Femur (tissue), 1 donor: ENCODE measurements around the gene MERTK.
"Not testable (repeated sequence)": the region's sequence is repeated elsewhere in the genome, so short reads cannot be mapped to it uniquely, and the experiment has no call there.

Experiments used
- DNase-seq: peaks from one replicate; pipeline ENCODE4 v3.0.0-alpha.2; 2017

The MERTK gene

DNA sequence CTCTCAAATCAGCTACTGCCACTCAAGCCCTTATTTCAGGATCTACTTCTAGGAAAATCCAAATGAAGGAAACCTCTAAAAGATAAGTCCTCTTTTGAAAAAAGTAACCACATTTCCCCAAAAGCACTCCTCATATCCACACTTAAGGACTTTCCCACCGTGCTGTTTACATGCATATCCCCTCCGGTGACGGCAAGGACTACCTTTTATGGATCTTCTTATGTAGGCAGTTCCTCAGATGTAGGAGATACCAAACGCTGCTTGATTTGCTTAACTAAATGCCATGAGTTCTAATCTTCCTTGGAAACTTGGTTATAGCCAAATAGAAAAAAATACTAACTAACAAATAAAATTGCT lies 149.8 kb downstream of the MERTK start:
- no peak for DNase-seq

DNA sequence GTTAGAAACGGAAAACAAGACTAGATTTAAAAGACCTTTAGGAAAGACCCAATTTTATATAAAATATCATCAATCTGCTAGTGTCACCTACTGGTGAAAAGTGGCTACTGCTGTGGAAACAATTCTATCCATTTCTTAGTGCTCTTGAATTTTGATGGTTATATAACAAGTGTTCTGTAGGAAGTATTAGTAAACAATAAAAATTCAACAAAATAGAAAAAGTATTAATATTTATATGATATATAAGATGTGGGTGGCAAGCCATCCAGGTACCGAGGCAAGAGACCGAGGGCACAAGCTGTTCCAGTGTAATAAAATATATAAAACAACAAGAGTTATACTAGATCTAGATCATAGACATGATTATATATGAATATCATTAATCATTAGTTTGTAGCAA lies 150.5 kb downstream of the MERTK start:
- no peak for DNase-seq

- DNase-seq, result no peak
Measured at GRCh38 chr2:112050316-112050715, 151.9 kb downstream of the MERTK start.

DNA sequence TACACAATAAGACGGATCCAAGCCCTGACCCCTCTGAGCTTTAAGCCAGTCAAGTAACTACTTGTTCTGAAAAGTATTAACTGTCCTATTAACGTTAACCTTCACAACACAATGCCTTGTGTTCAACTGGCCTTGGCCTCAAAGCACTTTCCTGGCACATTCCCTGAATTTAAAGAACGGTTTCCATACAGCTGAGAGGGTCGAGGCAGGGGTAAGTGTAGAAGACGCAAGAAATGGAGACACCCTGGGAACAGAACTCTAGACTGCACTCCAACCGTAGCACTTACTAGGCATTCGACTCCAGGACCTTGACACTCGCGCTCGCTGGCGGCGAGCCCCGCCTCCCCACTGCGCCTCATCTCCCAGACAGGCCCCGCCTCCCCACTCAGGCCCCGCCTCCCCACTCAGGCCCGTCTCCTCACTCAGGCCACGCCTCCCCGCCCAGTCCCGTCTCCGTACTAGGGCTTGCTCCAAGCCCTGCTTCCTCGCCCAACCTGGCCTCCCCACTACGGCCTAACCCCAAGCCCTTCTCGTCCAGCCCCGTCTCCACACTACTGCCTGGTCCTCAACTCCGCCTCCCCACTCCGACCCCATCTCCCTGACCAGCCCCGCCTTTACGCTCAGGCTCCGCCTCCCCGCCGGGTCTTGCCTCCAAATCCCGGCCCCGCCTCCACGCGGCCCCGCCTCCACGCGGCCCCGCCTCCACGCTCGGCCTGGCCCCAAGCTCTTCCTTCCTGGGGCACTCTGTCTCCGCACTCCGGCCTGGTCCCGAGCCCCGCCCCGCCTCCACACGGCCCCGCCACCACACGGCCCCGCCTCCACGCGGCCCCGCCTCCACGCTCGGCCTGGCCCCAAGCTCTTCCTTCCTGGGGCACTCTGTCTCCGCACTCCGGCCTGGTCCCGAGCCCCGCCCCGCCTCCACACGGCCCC lies 155.8 kb downstream of the MERTK start:
- peak; percentile 99 for DNase-seq

DNA sequence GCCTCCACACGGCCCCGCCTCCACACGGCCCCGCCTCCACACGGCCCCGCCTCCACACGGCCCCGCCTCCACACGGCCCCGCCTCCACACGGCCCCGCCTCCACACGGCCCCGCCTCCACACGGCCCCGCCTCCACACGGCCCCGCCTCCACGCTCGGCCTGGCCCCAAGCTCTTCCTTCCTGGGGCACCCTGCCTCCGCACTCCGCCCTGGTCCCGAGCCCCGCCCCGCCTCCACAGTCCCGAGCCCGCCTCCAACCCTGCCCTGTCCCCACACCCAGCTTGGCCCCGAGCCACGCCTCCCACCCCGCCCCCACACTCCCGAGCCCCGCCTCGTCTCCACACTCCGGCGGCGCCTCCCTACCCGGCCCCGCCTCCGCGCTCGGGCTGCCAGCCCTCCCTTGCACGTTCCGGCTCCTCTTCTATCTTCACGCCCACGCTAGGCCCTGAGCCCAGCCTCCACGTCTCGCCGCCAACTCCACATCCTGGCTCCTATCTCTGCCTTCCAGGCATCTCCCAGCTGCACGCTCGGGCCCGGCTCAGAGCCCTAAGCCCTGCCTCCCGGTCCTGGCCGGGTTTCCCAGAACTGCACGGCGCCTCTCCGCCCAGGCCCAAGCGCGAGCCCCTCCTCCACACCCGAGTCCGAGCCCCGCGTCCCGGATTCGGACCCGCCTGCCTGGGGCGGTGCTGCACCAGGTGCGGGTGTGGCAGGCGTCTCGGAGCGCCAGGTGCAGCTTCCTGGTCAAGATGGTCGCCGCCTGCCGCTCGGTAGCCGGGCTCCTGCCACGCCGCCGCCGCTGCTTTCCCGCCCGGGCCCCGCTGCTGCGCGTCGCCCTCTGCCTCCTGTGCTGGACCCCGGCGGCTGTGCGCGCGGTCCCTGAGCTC lies 156.7 kb downstream of the MERTK start, which contains the start of gene TMEM87B:
TSS of gene TMEM87B (plus strand) at position 423 of the 883 bp plus-strand sequence. CDS start at position 746, 323 bp downstream.
- DNase-seq, result peak; percentile 100

GRCh38 chr2:112055730-112056625 lies 157.6 kb downstream of the MERTK start:
- DNase-seq, result peak; percentile 89

GRCh38 chr2:112056626-112056987 lies 158.2 kb downstream of the MERTK start:
- DNase-seq, result no peak

GRCh38 chr2:112059671-112060070 lies 161.3 kb downstream of the MERTK start:
- no peak for DNase-seq

GRCh38 chr2:112061299-112061698 lies 162.9 kb downstream of the MERTK start:
- DNase-seq, result no peak

DNA sequence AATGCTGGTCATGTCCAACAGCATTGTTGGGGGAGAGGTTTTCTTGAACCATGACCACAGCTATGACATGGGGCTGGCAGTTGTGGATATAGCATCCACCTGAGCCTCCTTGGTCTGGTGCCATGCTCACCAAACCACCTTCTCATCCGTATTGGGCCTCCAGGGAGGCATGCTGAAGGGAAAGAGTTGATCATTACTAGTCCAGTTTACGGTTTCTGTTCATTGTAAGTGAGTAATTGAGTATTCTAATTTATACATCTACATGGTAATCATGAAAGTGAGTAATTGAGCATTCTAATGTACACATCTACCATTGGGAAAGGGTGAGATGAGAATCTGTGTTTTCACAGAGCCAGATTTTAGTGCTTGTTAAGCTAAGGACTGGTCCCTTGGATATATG lies 163.4 kb downstream of the MERTK start:
- no peak for DNase-seq

- DNase-seq, result no peak
Measured at GRCh38 chr2:112062894-112063293, 164.5 kb downstream of the MERTK start.

DNA sequence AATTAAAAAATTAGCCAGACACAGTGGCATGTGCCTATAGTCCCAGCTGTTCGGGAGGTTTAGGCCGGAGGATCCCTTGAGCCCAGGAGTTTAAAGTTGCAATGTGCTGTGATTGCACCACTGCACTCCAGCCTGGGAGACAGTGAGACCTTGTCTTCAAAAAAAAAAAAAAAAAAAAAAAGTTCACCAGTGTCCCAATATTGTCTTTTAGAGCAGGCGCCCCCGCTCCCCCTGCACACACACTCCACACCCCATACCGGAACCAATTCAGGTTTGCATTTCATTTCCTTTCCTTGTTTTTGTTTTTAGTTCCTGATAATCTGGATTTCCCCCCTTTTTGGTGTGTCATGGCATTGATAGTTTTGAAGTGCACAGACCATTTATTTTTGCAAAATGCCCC lies 167.1 kb downstream of the MERTK start:
- DNase-seq, result no peak

- DNase-seq, result no peak
Measured at GRCh38 chr2:112065966-112066365, 167.6 kb downstream of the MERTK start.

- not testable (repeated sequence) for DNase-seq
Measured at GRCh38 chr2:112069794-112070193, 171.4 kb downstream of the MERTK start.

GRCh38 chr2:112073875-112074274 lies 175.5 kb downstream of the MERTK start:
- DNase-seq, result no peak

DNA sequence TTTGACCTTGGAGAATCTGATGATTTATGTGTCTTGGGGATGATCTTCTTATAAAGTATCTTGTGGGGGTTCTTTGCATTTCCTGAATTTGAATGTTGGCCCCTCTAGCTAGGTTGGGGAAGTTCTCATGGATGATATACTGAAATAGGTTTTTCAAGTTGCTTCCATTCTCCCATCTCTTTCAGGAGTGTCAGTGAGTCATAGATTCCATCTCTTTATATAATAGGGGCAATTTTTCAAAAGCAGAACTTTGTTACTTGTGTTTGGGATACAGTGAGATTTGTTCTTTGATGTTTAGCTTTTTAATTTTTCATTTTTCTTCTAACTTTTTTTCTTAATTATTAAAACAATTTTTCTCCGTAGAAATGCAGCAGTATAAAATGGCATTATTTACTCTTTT lies 176.1 kb downstream of the MERTK start:
- DNase-seq, result no peak

DNA sequence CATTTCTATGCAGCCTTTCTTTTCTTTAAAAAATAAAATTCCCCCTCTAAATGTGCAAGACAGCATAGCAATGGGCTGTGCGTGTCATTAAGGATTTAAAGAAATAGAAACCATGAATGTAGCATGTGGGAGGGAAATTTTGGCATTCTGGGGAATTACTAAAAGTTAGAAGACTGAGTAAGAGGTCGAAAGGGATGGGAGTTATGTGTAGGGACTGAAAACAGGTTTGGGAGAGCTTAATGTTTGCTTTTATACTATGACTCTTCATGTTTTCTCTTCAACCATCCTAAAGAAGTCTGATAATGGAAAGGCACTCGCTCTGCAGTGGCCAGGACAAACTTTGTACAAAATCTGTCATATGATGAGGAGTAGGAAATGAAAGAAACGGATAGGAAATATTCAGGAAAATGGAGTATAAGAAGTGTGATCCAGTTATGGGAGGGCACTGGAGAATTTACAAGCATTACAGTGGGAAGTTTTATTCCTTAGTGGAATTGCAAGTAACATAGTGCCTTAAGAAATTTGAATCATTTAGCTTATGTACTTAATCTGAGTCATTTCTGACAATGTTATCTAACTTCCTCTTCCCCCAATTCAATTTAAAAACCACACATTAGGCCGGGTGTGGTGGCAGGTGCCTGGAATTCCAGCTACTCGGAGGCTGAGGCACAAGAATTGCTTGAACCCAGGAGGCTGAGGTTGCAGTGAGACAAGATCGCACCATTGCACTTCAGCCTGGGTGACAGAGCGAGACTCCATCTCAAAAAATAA lies 177.3 kb downstream of the MERTK start:
- DNase-seq, result no peak

GRCh38 chr2:112077814-112078213 lies 179.4 kb downstream of the MERTK start:
- DNase-seq, result no peak
